Measurements from ENCODE around the gene TSPAN11. TPM values are rescaled to one million over a fixed set of nuclear protein-coding genes. Genes with fewer than 3 reads are reported as not detected.
A peak's percentile ranks its signal among the peaks of the same experiment; 100 is the strongest.

The TSPAN11 gene
- total RNA-seq, 1 donor from 2014 or later: not detected

DNA sequence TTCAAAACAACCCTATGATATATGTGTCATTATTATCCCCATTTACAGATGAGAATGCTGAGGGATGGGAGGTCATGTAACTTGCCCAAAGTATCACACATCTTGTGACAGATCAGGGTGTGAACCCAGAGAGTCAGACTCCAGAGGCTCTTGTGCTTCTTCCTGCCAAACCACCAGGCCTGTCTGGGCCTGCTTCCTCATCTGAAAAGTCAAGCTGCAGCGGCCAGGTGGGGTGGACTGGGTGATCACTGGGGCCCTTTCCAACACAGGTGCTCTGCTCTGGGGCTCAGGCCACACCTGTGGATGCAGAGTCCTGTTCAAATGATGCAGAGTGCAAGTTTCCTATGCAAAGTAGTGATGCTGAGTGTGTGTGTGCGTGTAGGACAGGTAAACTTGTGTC is 26.7 kb downstream of the TSPAN11 start:
- H3K36me3 ChIP-seq (ENCODE audit: control insufficient read depth, insufficient read depth, low read length): no peaks in the 10 kb centered on the region
- FAIRE-seq (no peak), DNase-seq (ENCODE audit: low read depth) (peak; percentile 72)
- H3K4me3 ChIP-seq (ENCODE audit: low read depth, low read length): no peak overlapping the region
- H3K27me3 ChIP-seq (ENCODE audit: control insufficient read depth, insufficient read depth, low read length): no peaks in the 10 kb centered on the region
- TF ChIP-seq CTCF (IDR thresholded peaks at IDR 0.05; ENCODE audit: insufficient read depth, low read length, severe bottlenecking): no peak

GRCh38 chr12:30953951-30954751 is 27.6 kb downstream of the TSPAN11 start:
- Histone ChIP-seq H3K36me3 (ENCODE audit: control insufficient read depth, insufficient read depth, low read length) (no peaks in the 10 kb centered on the region), H3K4me3 (ENCODE audit: low read depth, low read length) (no peak overlapping the region), H3K27me3 (ENCODE audit: control insufficient read depth, insufficient read depth, low read length) (no peaks in the 10 kb centered on the region)
- DNase-seq (ENCODE audit: low read depth): no peak
- no peak for FAIRE-seq
- TF ChIP-seq CTCF (IDR thresholded peaks at IDR 0.05; ENCODE audit: insufficient read depth, low read length, severe bottlenecking): no peak

- no peak for TF ChIP-seq CTCF (IDR thresholded peaks at IDR 0.05; ENCODE audit: insufficient read depth, low read length, severe bottlenecking)
- DNase-seq (ENCODE audit: low read depth) (no peak), FAIRE-seq (no peak)
These were observed 28.7 kb downstream of the TSPAN11 start for GRCh38 chr12:30955214-30955613.

GRCh38 chr12:30959110-30959710 is 32.7 kb downstream of the TSPAN11 start:
- no peak for TF ChIP-seq CTCF (IDR thresholded peaks at IDR 0.05; ENCODE audit: insufficient read depth, low read length, severe bottlenecking)
- Histone ChIP-seq H3K4me3 (ENCODE audit: low read depth, low read length) (no peak overlapping the region), H3K27me3 (ENCODE audit: control insufficient read depth, insufficient read depth, low read length) (no peaks in the 10 kb centered on the region), H3K36me3 (ENCODE audit: control insufficient read depth, insufficient read depth, low read length) (no peaks in the 10 kb centered on the region)
- DNase-seq (ENCODE audit: low read depth) (no peak), FAIRE-seq (no peak)

More at GRCh38 chr12:30955214-30955613, 28.7 kb downstream of the TSPAN11 start:
- Histone ChIP-seq H3K36me3 (ENCODE audit: control insufficient read depth, insufficient read depth, low read length) (no peaks in the 10 kb centered on the region), H3K4me3 (ENCODE audit: low read depth, low read length) (no peak overlapping the region), H3K27me3 (ENCODE audit: control insufficient read depth, insufficient read depth, low read length) (no peaks in the 10 kb centered on the region)

- no peak for TF ChIP-seq CTCF (IDR thresholded peaks at IDR 0.05; ENCODE audit: insufficient read depth, low read length, severe bottlenecking)
- Histone ChIP-seq H3K27me3 (ENCODE audit: control insufficient read depth, insufficient read depth, low read length) (no peaks in the 10 kb centered on the region), H3K36me3 (ENCODE audit: control insufficient read depth, insufficient read depth, low read length) (no peaks in the 10 kb centered on the region), H3K4me3 (ENCODE audit: low read depth, low read length) (no peak overlapping the region)
- no peak for FAIRE-seq
- no peak for DNase-seq (ENCODE audit: low read depth)
These were observed 33.2 kb downstream of the TSPAN11 start for GRCh38 chr12:30959778-30960177.
